Measurements from ENCODE around the gene SLC4A3.

SLC4A3 gene

GRCh38 chr2:219642069-219642454, 14.6 kb downstream of the SLC4A3 start:
- no peak for DNase-seq (ENCODE audit: low read depth)
- no peak overlapping the region for H3K4me3 ChIP-seq (ENCODE audit: low read length)
- TF ChIP-seq, protein P1, sequence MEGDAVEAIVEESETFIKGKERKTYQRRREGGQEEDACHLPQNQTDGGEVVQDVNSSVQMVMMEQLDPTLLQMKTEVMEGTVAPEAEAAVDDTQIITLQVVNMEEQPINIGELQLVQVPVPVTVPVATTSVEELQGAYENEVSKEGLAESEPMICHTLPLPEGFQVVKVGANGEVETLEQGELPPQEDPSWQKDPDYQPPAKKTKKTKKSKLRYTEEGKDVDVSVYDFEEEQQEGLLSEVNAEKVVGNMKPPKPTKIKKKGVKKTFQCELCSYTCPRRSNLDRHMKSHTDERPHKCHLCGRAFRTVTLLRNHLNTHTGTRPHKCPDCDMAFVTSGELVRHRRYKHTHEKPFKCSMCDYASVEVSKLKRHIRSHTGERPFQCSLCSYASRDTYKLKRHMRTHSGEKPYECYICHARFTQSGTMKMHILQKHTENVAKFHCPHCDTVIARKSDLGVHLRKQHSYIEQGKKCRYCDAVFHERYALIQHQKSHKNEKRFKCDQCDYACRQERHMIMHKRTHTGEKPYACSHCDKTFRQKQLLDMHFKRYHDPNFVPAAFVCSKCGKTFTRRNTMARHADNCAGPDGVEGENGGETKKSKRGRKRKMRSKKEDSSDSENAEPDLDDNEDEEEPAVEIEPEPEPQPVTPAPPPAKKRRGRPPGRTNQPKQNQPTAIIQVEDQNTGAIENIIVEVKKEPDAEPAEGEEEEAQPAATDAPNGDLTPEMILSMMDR (IDR thresholded peaks at IDR 0.05; ENCODE audit: insufficient read depth, low read depth, low read length, missing control alignments) = no peak

DNA sequence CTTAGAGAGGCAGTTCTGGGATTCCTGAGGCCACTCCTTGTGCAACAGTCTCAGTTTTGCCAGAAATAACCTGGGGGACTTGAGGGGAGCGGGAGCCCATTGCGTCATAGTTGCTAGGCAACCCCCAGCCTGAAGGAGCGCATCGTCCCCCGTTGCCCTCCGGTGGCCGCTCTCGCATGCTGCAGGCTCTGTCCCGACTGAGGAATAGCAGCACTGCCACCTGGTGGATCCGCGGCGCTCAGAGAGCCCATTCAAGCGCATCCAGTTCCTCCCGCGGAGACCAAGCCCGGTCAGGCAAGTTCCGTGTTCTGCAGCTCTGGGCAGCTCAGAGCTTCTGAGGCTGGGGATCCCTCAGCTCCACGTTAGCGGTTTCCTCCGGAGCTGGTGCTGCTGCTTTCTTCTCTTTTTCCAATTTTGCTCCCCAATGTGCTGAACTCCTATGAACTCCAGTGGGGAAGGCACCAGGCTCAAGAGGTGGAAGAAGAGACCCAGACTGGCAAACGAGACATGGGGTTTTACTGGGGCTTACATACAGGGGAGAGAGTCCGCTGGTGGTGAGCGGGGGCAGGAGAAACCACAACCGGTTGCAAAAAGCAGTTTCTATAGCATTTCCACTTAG, 15.1 kb downstream of the SLC4A3 start:
- peak; percentile 96 for DNase-seq (ENCODE audit: low read depth)
- no peak overlapping the region for H3K4me3 ChIP-seq (ENCODE audit: low read length)
- TF ChIP-seq, protein P1 (IDR thresholded peaks at IDR 0.05; ENCODE audit: insufficient read depth, low read depth, low read length, missing control alignments) = peak; percentile 99

GRCh38 chr2:219643084-219643473, 15.6 kb downstream of the SLC4A3 start:
- no peak for DNase-seq (ENCODE audit: low read depth)
- TF ChIP-seq, protein P1 (IDR thresholded peaks at IDR 0.05; ENCODE audit: insufficient read depth, low read depth, low read length, missing control alignments) = no peak
- no peak overlapping the region for H3K4me3 ChIP-seq (ENCODE audit: low read length)

DNA sequence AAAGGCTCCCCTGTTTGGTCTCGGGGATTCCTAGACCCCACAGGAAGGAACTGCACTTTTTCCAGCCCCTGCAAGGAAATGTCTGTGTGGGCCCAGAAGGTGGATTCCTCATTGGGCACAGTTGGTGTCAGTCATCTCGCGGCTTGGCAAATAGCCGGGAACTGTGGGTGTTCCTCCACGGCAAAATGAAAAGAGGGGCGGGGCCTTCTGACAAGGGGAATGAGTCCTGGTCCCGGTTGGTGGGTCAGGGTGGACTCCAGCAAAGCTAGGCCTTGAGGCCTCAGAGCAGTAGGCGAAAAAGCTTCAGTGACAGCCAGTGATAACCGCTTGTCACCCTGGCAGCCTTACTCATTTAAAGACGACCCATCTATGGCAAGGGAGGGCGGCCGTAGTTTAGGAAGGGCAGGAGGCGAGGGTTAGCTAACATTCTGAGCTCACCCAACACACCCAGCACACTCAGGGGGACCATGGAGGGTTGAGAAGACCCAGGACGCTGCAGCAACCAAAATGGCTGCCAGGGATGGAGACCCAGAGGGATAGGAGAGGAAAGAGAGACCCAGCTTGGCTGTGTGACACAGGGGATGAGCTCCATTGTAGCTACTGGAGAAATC, 16.5 kb downstream of the SLC4A3 start:
- no peak for DNase-seq (ENCODE audit: low read depth)
- TF ChIP-seq, protein P1 (IDR thresholded peaks at IDR 0.05; ENCODE audit: insufficient read depth, low read depth, low read length, missing control alignments) = no peak
- H3K4me3 ChIP-seq (ENCODE audit: low read length) = no peak overlapping the region

- H3K4me3 ChIP-seq (ENCODE audit: low read length) = no peak overlapping the region
- DNase-seq (ENCODE audit: low read depth) = no peak
- TF ChIP-seq, protein P1 (IDR thresholded peaks at IDR 0.05; ENCODE audit: insufficient read depth, low read depth, low read length, missing control alignments) = no peak
These were observed 17.5 kb downstream of the SLC4A3 start for GRCh38 chr2:219644801-219645480.

GRCh38 chr2:219645631-219646527, 18.4 kb downstream of the SLC4A3 start:
- TF ChIP-seq, protein P1 (IDR thresholded peaks at IDR 0.05; ENCODE audit: insufficient read depth, low read depth, low read length, missing control alignments) = no peak
- H3K4me3 ChIP-seq (ENCODE audit: low read length) = no peak overlapping the region
- DNase-seq (ENCODE audit: low read depth) = peak; percentile 80

Data from epithelial cell of esophagus (primary cell).